D341Med (cell line): ENCODE data around the gene LRRC73.
"Not testable (repeated sequence)": the region's sequence is repeated elsewhere in the genome, so short reads cannot be mapped to it uniquely, and the experiment has no call there.

Experiments
- DNase-seq: peaks from one replicate; pipeline ENCODE4 v3.0.0; 2012; ENCODE audit warnings: low spot score

The LRRC73 gene

DNA sequence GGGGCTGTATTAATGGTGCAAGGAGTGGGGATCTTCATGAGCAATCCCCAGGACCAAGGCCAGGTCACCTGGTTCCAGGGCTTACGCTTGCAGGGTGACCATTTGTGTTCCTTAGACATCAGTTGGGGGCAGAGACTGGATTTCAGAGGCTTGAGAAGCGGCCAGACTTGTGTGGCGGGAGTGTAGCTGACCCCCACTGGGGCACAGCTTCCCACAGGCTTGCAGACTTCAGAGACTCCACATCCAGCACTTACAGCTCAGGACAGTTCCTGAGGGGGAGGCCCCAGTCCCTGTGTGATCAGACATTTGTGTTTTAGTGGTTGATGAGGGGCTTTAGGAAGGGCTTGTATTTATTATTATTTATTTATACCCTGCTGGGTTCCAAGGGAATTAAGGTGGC, 17.5 kb downstream of the LRRC73 start:
- no peak for DNase-seq

GRCh38 chr6:43491750-43492661, 18.1 kb downstream of the LRRC73 start:
- no peak for DNase-seq

GRCh38 chr6:43490523-43490939, 19.6 kb downstream of the LRRC73 start:
- DNase-seq: no peak

DNA sequence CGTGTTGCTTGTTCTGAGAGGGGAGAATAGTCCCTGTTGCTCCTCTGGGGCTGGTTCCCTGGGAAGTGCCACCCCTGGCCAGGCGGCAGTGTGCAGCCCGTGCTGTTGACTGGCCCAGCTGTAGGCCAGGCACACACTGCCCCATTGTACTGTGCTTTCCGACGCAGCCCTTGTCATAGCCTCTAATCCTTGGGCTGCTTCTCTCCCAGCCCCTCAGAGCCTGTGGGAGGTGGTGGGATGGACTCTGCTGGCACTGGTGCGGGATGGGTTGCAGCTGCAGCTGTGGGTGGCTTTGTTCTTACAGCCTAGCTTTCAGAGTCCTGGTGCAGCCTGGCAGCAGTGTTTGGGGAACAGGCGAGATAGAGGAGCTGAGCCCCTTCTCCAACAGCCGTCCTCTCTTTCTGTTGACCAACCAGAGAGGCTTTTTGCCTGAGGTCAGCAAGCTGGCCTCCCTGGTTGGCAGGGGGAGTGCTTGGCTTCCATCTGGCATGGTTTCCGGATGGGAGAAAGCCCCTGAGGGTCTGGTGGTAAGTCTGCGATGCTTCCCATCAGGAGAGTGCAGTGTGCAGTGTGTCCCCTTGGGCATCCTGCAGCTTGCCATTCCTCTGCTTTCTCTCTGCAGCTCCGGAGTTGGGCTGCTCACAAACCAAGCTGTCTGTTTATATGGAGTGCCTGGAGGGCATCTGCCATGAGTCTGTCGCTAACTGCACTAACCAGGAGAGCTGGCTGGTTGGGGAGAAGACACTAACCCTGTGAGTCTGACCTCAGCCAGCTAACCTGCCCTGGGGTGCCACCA, 20.7 kb downstream of the LRRC73 start:
- no peak for DNase-seq

DNA sequence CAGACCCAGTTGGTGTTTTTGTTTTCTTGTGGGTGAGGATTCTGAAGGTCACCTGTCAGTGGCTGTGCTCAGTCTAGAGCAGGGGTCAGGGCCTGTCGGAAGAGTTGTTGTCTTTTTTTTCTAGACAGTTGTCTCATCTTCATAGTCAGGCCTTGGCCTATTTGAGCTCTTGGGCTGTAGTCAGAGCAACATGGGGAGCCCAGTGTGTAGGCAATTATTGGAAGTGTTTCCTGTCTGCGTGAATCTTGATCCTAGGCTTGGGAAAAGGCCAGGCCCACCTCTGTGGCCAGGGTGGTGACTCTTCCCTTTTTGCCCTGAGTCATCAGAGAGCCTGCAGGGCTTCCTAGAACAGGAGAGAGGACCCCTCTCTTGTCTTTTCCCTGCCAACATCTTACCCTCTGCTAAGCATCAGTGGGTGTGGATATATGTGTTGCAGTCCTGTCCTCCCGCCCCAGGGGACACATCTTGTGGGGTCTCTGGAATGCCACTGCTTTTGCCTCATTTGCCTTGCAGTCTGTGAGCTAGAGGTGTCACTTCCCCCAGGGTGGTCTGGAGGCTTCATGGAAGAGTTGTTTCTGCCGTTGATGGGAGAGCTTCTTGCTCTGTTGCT, 21.4 kb downstream of the LRRC73 start:
- DNase-seq: no peak

DNA sequence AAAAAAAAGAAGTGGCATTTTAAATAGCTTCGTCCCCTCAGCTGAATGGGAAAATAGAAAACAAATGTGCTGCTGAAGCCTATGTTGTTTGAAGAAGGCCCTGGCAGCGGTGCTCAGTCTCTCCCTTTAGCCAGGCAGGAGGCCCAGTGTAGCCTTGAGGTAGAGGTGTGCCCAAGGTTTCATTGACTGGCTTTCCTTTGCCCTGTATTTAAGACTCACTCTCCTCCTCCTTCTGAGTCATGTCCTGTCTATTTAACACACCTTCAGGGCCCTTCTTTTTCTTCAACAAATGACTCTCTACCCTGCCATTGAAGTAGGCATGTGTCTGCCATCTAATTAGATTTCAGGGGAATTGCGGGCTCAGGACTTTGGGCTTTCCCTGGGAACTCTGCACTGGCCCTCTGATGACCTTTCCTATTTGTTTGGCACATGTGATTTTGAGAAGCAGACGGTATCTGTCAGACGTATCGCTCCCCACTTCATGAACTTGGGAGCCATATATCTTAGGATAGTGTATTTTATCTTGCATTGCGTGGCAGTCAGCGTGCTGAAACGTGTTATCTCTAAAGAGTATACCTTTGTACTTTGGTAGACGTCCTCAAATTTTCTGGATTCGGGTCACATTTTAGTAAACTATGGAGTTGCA, 28.4 kb downstream of the LRRC73 start:
- DNase-seq: no peak

DNA sequence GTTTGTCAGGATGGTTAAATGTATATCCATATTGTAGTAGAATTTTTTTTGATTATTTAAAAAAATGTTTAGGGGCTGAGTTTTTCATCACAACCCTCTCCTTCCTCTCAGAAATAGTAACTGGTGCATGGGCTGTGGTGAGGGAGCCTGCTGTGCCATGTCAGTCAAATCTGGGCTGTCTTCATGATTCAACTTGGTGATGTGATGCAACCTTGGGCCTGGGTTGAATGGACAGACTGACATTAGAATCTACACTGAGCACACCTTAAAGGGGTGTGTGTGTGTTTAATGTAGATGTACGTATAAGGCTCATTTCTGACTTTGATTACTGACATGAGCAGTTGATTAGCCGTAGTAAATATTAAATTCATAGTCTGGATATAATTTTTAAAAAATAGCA, 29.1 kb downstream of the LRRC73 start:
- no peak for DNase-seq

DNA sequence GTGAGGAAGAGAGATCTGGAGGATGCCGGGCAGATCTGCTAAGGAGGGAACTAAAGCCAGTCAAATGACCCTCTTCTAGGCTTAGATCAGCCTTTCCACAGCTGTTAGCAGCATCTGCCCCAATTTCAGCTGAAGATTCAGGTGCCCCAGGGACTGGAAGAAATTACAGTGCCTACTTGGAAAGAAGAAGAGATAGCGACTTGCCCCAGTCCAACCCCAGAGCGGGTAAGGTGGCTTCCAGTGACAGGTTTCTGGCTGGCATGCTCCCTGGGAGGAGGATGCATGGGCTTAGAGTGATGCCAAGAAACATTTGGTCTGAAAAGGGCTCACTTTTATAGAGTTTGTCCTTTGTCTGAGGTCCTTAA, 32.2 kb downstream of the LRRC73 start:
- DNase-seq: no peak

- DNase-seq: peak; percentile 98
Observed at GRCh38 chr6:43477235-43478007, 32.7 kb downstream of the LRRC73 start, which contains the start of gene TJAP1. TJAP1 (plus strand) TSS chr6:43477570; CDS start chr6:43499002, 21,432 bp downstream.

GRCh38 chr6:43476746-43477145, 33.4 kb downstream of the LRRC73 start:
- no peak for DNase-seq

- DNase-seq: no peak
Observed at GRCh38 chr6:43475516-43475915, 34.6 kb downstream of the LRRC73 start.

DNA sequence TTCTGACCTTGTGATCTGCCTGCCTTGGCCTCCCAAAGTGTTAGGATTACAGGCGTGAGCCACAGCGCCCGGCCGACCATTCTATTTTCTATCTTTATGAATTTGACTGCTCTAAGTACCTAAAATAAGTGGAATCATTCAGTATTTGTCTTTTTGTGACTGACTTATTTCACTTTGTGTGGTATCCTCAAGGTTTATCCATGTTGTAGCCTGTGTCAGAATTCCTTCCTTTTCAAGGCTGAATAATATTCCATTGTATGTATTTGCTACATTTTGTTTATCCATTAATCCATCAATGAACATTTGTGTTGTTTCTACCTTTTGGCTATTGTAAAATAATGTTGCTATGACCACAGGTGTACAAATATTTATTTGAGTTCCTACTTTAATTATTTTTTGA, 37.6 kb downstream of the LRRC73 start:
- no peak for DNase-seq

DNA sequence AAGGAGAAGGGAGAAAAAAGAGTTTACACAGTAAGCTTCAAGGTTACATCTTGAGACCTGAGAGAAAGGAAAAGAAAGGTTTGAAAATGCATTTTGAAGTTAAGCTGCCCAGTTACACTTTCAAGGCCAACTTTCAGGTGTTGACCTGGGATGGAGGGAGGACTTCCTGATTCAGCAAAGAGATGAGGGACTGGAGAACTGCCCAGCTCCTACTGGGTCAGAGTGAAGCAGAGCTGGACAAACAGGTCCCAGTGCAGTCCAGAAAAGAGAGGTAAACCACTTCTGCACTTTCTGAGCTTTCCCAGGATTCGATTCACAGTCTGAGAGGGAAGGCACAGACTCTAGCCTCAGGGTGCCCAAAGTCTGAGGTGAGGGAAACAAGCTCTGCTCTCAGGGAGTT, 38.7 kb downstream of the LRRC73 start:
- DNase-seq: no peak

- no peak for DNase-seq
Observed at GRCh38 chr6:43469947-43470346, 40.2 kb downstream of the LRRC73 start.

GRCh38 chr6:43468748-43469681, 41.1 kb downstream of the LRRC73 start:
- no peak for DNase-seq

DNA sequence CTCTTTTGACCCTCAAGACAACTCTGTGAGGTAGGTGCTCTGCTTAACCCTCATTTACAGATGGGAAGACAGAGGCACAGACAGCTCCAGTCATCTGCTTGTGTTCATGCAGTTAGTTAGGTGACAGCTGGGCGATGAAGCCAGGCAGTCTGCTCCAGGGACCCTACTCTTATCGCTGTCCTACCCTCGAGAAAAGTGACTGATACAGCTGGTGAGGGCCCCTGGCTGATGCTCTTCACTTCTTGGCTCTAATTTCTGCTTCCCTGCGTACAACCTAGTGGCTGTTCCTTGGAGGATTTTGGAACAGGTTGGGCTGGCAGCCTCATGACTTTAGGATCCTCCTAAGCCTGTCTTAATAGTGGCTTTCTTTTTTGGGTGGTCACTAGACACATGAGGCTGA, 41.9 kb downstream of the LRRC73 start:
- DNase-seq: no peak

DNA sequence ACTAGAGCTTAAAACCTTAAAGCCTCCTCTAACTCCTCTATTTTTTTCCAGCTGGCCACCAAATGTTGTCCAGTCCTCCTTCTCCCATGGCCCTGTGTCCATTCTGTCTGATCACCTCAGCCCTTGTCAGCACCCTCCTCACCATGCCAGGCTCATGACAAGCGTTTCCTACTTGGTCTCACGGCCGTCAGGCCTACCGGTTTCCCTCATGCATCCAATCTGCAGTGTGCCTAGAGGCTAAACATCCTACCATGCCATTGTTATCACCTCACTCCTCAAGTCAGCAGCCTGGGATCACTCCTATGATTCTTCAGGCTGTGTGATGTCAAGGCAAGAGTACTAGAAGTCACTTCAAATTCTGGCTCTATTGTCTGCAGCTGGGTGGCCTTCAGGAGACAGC, 42.4 kb downstream of the LRRC73 start:
- no peak for DNase-seq

DNA sequence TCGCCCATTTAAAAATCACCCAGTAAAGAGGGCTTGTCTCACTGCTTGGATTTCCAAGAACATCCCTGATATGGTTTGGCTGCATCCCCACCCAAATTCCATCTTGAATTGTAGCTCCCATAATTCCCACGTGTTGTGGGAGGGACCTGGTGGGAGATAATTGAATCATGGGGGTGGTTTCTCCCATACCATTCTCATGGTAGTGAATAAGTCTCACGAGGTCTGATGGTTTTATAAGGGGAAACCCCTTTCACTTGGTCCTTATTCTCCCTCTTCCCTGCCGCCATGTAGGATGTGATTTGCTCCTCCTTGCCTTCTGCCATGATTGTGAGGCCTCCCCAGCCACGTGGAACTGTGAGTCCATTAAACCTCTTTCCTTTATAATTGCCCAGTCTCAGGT, 42.9 kb downstream of the LRRC73 start:
- not testable (repeated sequence) for DNase-seq

DNA sequence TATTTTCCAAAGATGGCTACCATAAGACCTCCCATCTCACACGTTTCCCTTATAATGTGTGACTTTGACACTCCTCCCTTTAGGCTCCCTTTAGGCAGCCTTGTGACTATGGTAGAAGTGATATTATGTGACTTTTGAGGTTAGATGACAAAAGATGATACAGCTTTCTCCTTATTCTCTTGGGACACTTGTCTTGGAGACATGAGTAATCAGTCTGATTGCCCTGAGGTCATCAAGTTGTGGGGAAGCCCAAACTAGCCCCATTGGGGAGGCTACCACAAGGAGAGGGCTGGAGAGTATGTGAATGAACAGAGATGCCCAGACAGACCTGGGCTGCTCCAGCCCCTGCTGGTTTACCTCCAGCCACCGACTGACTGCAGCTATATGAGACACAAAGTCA, 44.2 kb downstream of the LRRC73 start:
- DNase-seq: no peak

GRCh38 chr6:43464337-43464736, 45.8 kb downstream of the LRRC73 start:
- no peak for DNase-seq
